Osteocyte (in vitro differentiated cells): ENCODE measurements around the gene SAMD14. TPM values are rescaled to one million over a fixed set of nuclear protein-coding genes. Genes with fewer than 3 reads are reported as not detected.
A peak's percentile ranks its signal among the peaks of the same experiment; 100 is the strongest.

Source experiments
- DNase-seq: peaks from one replicate; pipeline ENCODE4 v3.0.0; 2021; ENCODE audit warnings: mixed read lengths; ENCODE audit not compliant: unreplicated experiment; ENCODE audit errors: extremely low spot score
- H3K27ac Mint-ChIP-seq: one replicate; pipeline ENCODE4 v1.8.0; 2021; ENCODE audit warnings: mild to moderate bottlenecking, mixed read lengths; ENCODE audit not compliant: unreplicated experiment
- H3K27me3 Mint-ChIP-seq: one replicate; pipeline ENCODE4 v1.8.0; 2021; ENCODE audit warnings: mixed read lengths; ENCODE audit not compliant: unreplicated experiment
- H3K36me3 Mint-ChIP-seq: one replicate; pipeline ENCODE4 v1.8.0; 2021; ENCODE audit warnings: mixed read lengths; ENCODE audit not compliant: unreplicated experiment
- H3K4me1 Mint-ChIP-seq: one replicate; pipeline ENCODE4 v1.8.0; 2021; ENCODE audit warnings: mixed read lengths; ENCODE audit not compliant: unreplicated experiment
- H3K4me3 Mint-ChIP-seq: one replicate; pipeline ENCODE4 v1.8.0; 2021; ENCODE audit warnings: mild to moderate bottlenecking, moderate library complexity, mixed read lengths; ENCODE audit not compliant: unreplicated experiment
- H3K9me3 Mint-ChIP-seq: one replicate; pipeline ENCODE4 v1.8.0; 2021; ENCODE audit warnings: mixed read lengths; ENCODE audit not compliant: unreplicated experiment
- total RNA-seq: library from RNA; stranded (reverse); gene quantifications from 2 replicates; pipeline ENCODE4 v1.2.1, GENCODE V29; 2021
- TF ChIP-seq, protein P1 (sequence below): fragments of 200-600 bp; sonication (generic); IDR thresholded peaks from 2 replicates; pipeline ENCODE4 v1.5.0; 2021; ENCODE audit warnings: antibody characterized with exemption, mild to moderate bottlenecking, moderate library complexity

Gene SAMD14
- total RNA-seq, 1 donor from 2014 or later = 36.8 TPM

DNA sequence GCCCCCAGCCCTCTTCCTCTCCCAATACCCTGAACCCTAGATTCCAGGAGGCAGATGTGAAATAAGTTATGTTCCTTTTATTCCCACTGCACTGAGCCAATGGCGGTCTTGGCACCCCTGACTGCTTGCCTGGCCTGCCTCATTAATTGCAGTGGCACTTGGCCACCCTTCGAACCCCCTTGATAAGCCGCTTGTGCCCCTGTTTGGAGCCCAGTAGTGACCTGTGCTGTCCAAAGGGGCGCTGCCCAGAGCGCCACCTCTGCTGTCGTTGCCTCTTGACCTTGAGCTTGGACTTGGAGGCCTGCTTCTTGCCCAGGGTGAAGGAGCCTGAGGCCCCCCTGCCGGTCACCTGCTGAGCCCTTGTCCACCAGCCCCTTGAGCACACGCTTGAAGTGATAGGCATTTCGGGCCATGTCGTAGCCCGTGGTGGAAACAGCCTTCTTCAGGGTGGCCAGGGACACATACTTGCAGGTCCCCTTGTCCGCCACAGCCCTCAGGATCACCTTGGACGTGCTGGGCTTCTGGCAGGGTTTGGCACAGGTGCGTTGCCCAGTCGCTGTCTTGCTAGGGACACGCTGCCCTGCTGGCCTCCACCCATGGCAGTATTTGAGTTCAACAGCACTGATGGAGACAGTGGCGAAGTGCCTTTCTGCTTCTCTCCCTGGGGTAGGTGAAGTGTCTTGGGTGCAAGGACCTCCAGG is 41.6 kb upstream of the SAMD14 start:
- Mint-ChIP-seq H3K27ac (peak overlapping the region; percentile 98), H3K4me1 (peaks cover 74% of the 10 kb centered on the region), H3K36me3 (peaks cover 3% of the 10 kb centered on the region), H3K4me3 (no peak overlapping the region), H3K27me3 (no peaks in the 10 kb centered on the region), H3K9me3 (no peaks in the 10 kb centered on the region)
- no peak for DNase-seq
- TF ChIP-seq, protein P1, sequence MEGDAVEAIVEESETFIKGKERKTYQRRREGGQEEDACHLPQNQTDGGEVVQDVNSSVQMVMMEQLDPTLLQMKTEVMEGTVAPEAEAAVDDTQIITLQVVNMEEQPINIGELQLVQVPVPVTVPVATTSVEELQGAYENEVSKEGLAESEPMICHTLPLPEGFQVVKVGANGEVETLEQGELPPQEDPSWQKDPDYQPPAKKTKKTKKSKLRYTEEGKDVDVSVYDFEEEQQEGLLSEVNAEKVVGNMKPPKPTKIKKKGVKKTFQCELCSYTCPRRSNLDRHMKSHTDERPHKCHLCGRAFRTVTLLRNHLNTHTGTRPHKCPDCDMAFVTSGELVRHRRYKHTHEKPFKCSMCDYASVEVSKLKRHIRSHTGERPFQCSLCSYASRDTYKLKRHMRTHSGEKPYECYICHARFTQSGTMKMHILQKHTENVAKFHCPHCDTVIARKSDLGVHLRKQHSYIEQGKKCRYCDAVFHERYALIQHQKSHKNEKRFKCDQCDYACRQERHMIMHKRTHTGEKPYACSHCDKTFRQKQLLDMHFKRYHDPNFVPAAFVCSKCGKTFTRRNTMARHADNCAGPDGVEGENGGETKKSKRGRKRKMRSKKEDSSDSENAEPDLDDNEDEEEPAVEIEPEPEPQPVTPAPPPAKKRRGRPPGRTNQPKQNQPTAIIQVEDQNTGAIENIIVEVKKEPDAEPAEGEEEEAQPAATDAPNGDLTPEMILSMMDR = no peak

GRCh38 chr17:50170662-50171370 is 40.9 kb upstream of the SAMD14 start:
- Mint-ChIP-seq H3K27ac (peak overlapping the region; percentile 98), H3K27me3 (no peaks in the 10 kb centered on the region), H3K4me3 (no peak overlapping the region), H3K4me1 (peaks cover 73% of the 10 kb centered on the region), H3K9me3 (no peaks in the 10 kb centered on the region), H3K36me3 (peaks cover 3% of the 10 kb centered on the region)
- TF ChIP-seq, protein P1 = no peak
- DNase-seq = no peak

DNA sequence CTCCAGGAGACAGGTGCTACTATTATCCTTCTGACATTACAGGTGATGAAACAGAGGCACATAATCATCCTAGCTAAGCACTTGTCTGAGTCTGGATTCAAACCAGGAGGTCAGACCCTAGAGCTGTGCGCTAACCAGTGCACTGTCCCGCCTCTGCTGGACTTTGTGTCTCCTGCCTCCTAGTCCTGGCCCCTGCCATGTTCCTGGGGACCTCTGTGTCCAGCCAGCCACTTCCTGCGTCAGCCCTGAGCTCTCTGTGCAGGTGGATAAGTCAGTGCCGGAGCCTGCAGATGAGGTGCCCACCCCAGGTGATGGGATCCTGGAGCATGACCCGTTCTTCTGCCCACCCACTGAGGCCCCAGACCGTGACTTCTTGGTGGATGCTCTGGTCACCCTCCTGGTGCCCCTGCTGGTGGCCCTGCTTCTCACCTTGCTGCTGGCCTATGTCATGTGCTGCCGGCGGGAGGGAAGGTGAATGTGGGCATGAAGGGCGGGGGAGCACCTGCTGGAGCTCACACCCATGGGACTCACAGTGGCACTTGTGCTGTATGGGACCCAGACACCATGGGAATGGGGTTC is 40.0 kb upstream of the SAMD14 start:
- no peak overlapping the region for H3K4me3 Mint-ChIP-seq
- H3K27ac Mint-ChIP-seq = peak overlapping the region; percentile 86
- TF ChIP-seq, protein P1 = no peak
- H3K9me3 Mint-ChIP-seq = no peaks in the 10 kb centered on the region
- DNase-seq = no peak
- peaks cover 3% of the 10 kb centered on the region for H3K36me3 Mint-ChIP-seq
- H3K4me1 Mint-ChIP-seq = peaks cover 71% of the 10 kb centered on the region
- H3K27me3 Mint-ChIP-seq = no peaks in the 10 kb centered on the region

DNA sequence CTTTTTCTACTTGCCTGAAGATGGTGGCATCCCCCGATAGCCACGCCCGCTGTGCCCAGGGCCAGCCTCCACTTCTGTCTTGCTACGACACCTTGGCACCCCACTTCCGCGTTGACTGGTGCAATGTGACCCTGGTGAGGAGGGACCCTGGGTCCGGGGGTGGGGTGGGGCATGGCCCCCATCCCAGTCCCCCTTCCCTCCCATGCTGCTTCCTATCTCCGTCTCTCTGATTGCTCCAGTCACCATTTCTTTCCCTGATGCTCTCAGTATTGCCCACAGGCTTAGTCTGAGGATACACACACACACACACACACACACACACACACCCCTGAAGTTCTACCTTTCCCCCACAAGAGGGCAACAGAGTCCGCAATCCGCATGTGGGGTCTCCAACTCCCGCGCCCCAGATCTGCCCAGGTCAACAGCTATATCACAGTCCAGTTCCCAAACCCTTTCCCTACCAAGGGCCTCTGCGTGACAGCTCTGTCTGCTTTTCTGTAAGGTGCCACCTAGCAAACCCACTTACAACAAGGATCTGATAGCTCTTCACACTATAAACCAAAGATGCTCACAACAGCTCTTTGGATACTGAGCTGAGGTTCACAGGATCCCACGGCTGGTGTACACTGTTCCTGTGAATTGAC is 39.3 kb upstream of the SAMD14 start:
- Mint-ChIP-seq H3K4me3 (no peak overlapping the region), H3K9me3 (no peaks in the 10 kb centered on the region), H3K4me1 (peaks cover 64% of the 10 kb centered on the region), H3K27me3 (no peaks in the 10 kb centered on the region), H3K27ac (peak overlapping the region; percentile 86), H3K36me3 (peaks cover 3% of the 10 kb centered on the region)
- DNase-seq = no peak
- TF ChIP-seq, protein P1 = peak; percentile 75
